HepG2 (cell line): Measurements from ENCODE around the gene FFAR2. TPM values are rescaled to one million over a fixed set of nuclear protein-coding genes. Genes with fewer than 3 reads are reported as not detected.

Source experiments
- ATAC-seq: fragments of 200-7000 bp; cut with Tn5 transposase; 3 replicates; pipeline ENCODE4 v1.9.1; 2020; ENCODE audit warnings: mild to moderate bottlenecking, moderate library complexity
- BruUV-seq: library from RNA; stranded (reverse); fragments of 400-500 nt; replicated peaks from 2 replicates; lab custom pipeline; 2021; lab: Mats Ljungman, UMichigan
- CTCF ChIA-PET: fragments of 300-600 bp; formaldehyde crosslinking; extraction: SDS; loops from one replicate; lab custom pipeline; 2021; ENCODE audit warnings: low total read pairs, inconsistent platforms, low intra/inter-chr PET ratio; lab: Yijun Ruan, JAX
- POLR2A ChIA-PET: fragments of 350-600 bp; sonication (Branson Sonifier 250); formaldehyde crosslinking; loops from one replicate; lab custom pipeline; 2020; ENCODE audit warnings: antibody characterized with exemption, inconsistent platforms; lab: Yijun Ruan, JAX
- DNase-seq: peaks from one replicate; pipeline ENCODE4 v3.0.0-alpha.2; 2015; ENCODE audit warnings: low spot score
- FAIRE-seq: peaks from 3 replicates; lab custom pipeline; 2011; peaks lifted over from hg19 to GRCh38; lab: Jason Lieb, UNC
- H2AFZ ChIP-seq: one replicate; pipeline ENCODE4 v1.6.1; 2011; ENCODE audit warnings: low read length, inconsistent platforms
- H3K27ac ChIP-seq: fragments of 300-600 bp; 3 replicates; pipeline ENCODE4 v1.8.0; 2011; ENCODE audit warnings: mixed run types, mild to moderate bottlenecking, mixed read lengths, low read length, inconsistent platforms; ENCODE audit not compliant: insufficient read depth; ENCODE audit errors: extremely low read length
- H3K27me3 ChIP-seq, 2 experiments: fragments of 200-600 bp in 1 of 2; 2 replicates in 1 of 2; 3 replicates in 1 of 2; pipeline versions ENCODE4 v1.6.0 to v1.8.0; 2011; ENCODE audit warnings: low read length in 2 of 2, mild to moderate bottlenecking in 2 of 2, moderate library complexity in 2 of 2, inconsistent platforms in 1 of 2; ENCODE audit not compliant: insufficient read depth in 2 of 2, control insufficient read depth in 1 of 2
- H3K36me3 ChIP-seq, 2 experiments: fragments of 200-600 bp in 1 of 2; replicated peaks in 1 of 2; 2 replicates in 1 of 2; 3 replicates in 1 of 2; pipeline versions ENCODE4 v1.5.1 to v1.8.0; 2011; ENCODE audit warnings: low read length in 2 of 2, inconsistent platforms in 1 of 2; ENCODE audit not compliant: insufficient read depth in 2 of 2, control insufficient read depth in 1 of 2
- H3K4me1 ChIP-seq: 2 replicates; pipeline ENCODE4 v1.5.1; 2012; ENCODE audit warnings: low read length, inconsistent platforms; ENCODE audit not compliant: insufficient read depth
- H3K4me2 ChIP-seq: 2 replicates; pipeline ENCODE4 v1.6.0; 2011; ENCODE audit warnings: low read depth, low read length, inconsistent platforms
- H3K4me3 ChIP-seq, 3 experiments: fragments of 200-600 bp in 1 of 3; sonication (generic), shearing (Covaris generic) in 1 of 3; replicated peaks in 1 of 3; 2 replicates each; pipeline ENCODE4 v1.5.1; 2011 to 2016; ENCODE audit warnings: low read length in 3 of 3, inconsistent platforms in 2 of 3, low read depth in 2 of 3, mild to moderate bottlenecking in 2 of 3, control low read depth in 1 of 3, mixed read lengths in 1 of 3; ENCODE audit not compliant: insufficient read depth in 1 of 3
- H3K79me2 ChIP-seq: one replicate; pipeline ENCODE4 v1.6.1; 2011; ENCODE audit warnings: low read length, inconsistent platforms; ENCODE audit not compliant: insufficient read depth
- H3K9ac ChIP-seq: 2 replicates; pipeline ENCODE4 v1.6.0; 2011; ENCODE audit warnings: mild to moderate bottlenecking, low read depth, low read length, inconsistent platforms; ENCODE audit not compliant: insufficient read depth
- H3K9me3 ChIP-seq: 2 replicates; pipeline ENCODE4 v1.5.1; 2012; ENCODE audit warnings: mild to moderate bottlenecking, low read length
- H4K20me1 ChIP-seq: 2 replicates; pipeline ENCODE4 v1.6.0; 2011; ENCODE audit warnings: inconsistent platforms, mild to moderate bottlenecking, low read length, moderate library complexity; ENCODE audit not compliant: insufficient read depth
- CAMTA2 ChIP-seq: sonication (generic); formaldehyde crosslinking; IDR thresholded peaks from 2 replicates; pipeline ENCODE4 v1.4.0; 2020; ENCODE audit warnings: mild to moderate bottlenecking, missing genetic modification reagents, borderline replicate concordance
- MIER3 ChIP-seq: IDR thresholded peaks from 2 replicates; pipeline ENCODE4 v1.6.1; 2016; ENCODE audit warnings: missing compliant biosample characterization, borderline replicate concordance
- PRPF4 ChIP-seq: fragments of 200-400 bp; formaldehyde crosslinking; IDR thresholded peaks from 2 replicates; pipeline ENCODE4 v1.6.1; 2016; ENCODE audit warnings: low read length, low read depth; ENCODE audit not compliant: poor library complexity, severe bottlenecking
- SIX1 ChIP-seq: sonication (generic); formaldehyde crosslinking; IDR thresholded peaks from 2 replicates; pipeline ENCODE4 v1.4.0; 2020; ENCODE audit warnings: missing genetic modification reagents, borderline replicate concordance
- SMARCE1 ChIP-seq: fragments of 450-650 bp; IDR thresholded peaks from 2 replicates; pipeline ENCODE4 v1.6.1; 2017; ENCODE audit warnings: borderline replicate concordance
- ZKSCAN1 ChIP-seq: fragments of 150-350 bp; IDR thresholded peaks from 2 replicates; pipeline ENCODE4 v1.6.1; 2014; ENCODE audit warnings: low read length
- ZNF207 ChIP-seq: fragments of 450-650 bp; IDR thresholded peaks from 2 replicates; pipeline ENCODE4 v1.6.1; 2016; ENCODE audit warnings: antibody characterized with exemption, borderline replicate concordance
- ZNF350 ChIP-seq: sonication (generic); formaldehyde crosslinking; IDR thresholded peaks from 2 replicates; pipeline ENCODE4 v1.4.0; 2020; ENCODE audit warnings: mild to moderate bottlenecking, low read depth, missing genetic modification reagents, borderline replicate concordance
- WGBS: methylation state at CpG from one replicate; pipeline ENCODE4 v1.1.6; 2017; ENCODE audit warnings: low lambda C conversion rate; 5-methylcytosine and 5-hydroxymethylcytosine counted together
- in situ Hi-C: cut with HindIII; loops from 2 replicates; pipeline ENCODE4 v1.10.0; 2017; ENCODE audit warnings: low pct_unique_long_range_greater_than_20kb; ENCODE audit not compliant: extremely low pct_ligation_motif_present
- intact Hi-C: fragments of 100-400 bp; cut with micrococcal nuclease; formaldehyde crosslinking; loops from one replicate; pipeline ENCODE4 v1.10.0; 2022; ENCODE audit not compliant: unreplicated experiment
- polyA plus RNA-seq, 8 experiments: library from polyadenylated mRNA; depleted of rRNA in 3 of 8; stranded (reverse) in 7 of 8; unstranded in 1 of 8; fragments of >200 nt; fragmentation: Illumina TruSeq in 4 of 8; extraction: Trizol in 4 of 8; gene quantifications; 2 replicates each; pipeline versions ENCODE4 v1.2.1 to v1.2.3, GENCODE V29; 2011 to 2016; ENCODE audit warnings: low read depth in 4 of 8, missing spikeins in 1 of 8, mixed read lengths in 1 of 8; ENCODE audit not compliant: insufficient read depth in 1 of 8
- total RNA-seq, 5 experiments: library from RNA; depleted of rRNA; stranded (reverse); fragments of >200 nt; fragmentation: Illumina TruSeq; extraction: Trizol; gene quantifications; 2 replicates each; pipeline ENCODE4 v1.2.3, GENCODE V29; 2016; ENCODE audit warnings: low read depth in 1 of 5
- TF ChIP-seq, protein P1 (sequence below): sonication (generic); formaldehyde crosslinking; IDR thresholded peaks from 2 replicates; pipeline ENCODE4 v1.4.0; 2020; ENCODE audit warnings: missing genetic modification reagents
- TF ChIP-seq, protein P2 (sequence below): sonication (generic); formaldehyde crosslinking; IDR thresholded peaks from 2 replicates; pipeline ENCODE4 v1.4.0; 2020; ENCODE audit warnings: missing genetic modification reagents
- TF ChIP-seq, protein P3 (sequence below): IDR thresholded peaks from 2 replicates; pipeline ENCODE4 v1.6.1; 2016; ENCODE audit warnings: control low read depth

Gene FFAR2
- total and polyA plus RNA-seq, 2 of the 13 experiments (the other 11 are each of a cell fraction or from before 2014, with no cell fraction given) = 0.12 TPM; not detected in 1

DNA sequence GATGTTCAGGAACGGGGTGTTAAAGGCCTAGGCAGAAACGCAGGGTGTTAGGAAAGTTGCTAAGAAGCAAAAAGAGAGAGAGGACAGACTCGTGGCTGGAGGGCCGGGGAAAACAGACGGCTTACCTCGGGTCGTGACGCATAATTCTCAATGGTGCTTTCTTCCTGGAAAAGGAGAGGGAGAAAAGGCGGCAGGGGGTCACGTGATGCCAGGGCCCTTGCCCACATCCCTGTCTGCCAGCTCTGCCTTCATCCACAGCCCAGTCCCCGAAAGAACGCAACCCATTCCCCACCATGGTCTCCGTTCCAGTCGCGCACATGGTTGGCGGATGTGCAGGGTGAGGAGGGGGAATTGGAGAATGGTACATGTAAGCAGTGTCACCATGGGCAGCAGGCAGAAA is 40.6 kb downstream of the FFAR2 start:
- H3K4me3 ChIP-seq = no peak overlapping the region
- no peaks in the 10 kb centered on the region for H4K20me1 ChIP-seq
- ATAC-seq = no peak
- ChIA-PET CTCF (no interaction called here), POLR2A (no interaction called here)
- no peaks in the 10 kb centered on the region for H3K27me3 ChIP-seq
- 88% methylated on average over 16 of the region's 16 CpGs for WGBS
- BruUV-seq = no TSS peak
- H3K79me2 ChIP-seq = no peaks in the 10 kb centered on the region
- no peak overlapping the region for H3K9ac ChIP-seq
- no peak overlapping the region for H3K27ac ChIP-seq
- no peak for DNase-seq
- H3K36me3 ChIP-seq = no peaks in the 10 kb centered on the region
- no peak for TF ChIP-seq ZKSCAN1
- TF ChIP-seq SMARCE1 = no peak
- TF ChIP-seq ZNF350 (CRISPR knock-in tag) = no peak
- no peak for TF ChIP-seq SIX1 (CRISPR knock-in tag)
- no peak for TF ChIP-seq PRPF4
- no peak for TF ChIP-seq CAMTA2 (CRISPR knock-in tag)
- TF ChIP-seq, protein P1, sequence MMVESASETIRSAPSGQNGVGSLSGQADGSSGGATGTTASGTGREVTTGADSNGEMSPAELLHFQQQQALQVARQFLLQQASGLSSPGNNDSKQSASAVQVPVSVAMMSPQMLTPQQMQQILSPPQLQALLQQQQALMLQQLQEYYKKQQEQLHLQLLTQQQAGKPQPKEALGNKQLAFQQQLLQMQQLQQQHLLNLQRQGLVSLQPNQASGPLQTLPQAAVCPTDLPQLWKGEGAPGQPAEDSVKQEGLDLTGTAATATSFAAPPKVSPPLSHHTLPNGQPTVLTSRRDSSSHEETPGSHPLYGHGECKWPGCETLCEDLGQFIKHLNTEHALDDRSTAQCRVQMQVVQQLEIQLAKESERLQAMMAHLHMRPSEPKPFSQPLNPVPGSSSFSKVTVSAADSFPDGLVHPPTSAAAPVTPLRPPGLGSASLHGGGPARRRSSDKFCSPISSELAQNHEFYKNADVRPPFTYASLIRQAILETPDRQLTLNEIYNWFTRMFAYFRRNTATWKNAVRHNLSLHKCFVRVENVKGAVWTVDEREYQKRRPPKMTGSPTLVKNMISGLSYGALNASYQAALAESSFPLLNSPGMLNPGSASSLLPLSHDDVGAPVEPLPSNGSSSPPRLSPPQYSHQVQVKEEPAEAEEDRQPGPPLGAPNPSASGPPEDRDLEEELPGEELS = no peak
- TF ChIP-seq MIER3 = no peak
- TF ChIP-seq ZNF207 = no peak
- TF ChIP-seq, protein P2, sequence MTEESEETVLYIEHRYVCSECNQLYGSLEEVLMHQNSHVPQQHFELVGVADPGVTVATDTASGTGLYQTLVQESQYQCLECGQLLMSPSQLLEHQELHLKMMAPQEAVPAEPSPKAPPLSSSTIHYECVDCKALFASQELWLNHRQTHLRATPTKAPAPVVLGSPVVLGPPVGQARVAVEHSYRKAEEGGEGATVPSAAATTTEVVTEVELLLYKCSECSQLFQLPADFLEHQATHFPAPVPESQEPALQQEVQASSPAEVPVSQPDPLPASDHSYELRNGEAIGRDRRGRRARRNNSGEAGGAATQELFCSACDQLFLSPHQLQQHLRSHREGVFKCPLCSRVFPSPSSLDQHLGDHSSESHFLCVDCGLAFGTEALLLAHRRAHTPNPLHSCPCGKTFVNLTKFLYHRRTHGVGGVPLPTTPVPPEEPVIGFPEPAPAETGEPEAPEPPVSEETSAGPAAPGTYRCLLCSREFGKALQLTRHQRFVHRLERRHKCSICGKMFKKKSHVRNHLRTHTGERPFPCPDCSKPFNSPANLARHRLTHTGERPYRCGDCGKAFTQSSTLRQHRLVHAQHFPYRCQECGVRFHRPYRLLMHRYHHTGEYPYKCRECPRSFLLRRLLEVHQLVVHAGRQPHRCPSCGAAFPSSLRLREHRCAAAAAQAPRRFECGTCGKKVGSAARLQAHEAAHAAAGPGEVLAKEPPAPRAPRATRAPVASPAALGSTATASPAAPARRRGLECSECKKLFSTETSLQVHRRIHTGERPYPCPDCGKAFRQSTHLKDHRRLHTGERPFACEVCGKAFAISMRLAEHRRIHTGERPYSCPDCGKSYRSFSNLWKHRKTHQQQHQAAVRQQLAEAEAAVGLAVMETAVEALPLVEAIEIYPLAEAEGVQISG = no peak
- TF ChIP-seq, protein P3, sequence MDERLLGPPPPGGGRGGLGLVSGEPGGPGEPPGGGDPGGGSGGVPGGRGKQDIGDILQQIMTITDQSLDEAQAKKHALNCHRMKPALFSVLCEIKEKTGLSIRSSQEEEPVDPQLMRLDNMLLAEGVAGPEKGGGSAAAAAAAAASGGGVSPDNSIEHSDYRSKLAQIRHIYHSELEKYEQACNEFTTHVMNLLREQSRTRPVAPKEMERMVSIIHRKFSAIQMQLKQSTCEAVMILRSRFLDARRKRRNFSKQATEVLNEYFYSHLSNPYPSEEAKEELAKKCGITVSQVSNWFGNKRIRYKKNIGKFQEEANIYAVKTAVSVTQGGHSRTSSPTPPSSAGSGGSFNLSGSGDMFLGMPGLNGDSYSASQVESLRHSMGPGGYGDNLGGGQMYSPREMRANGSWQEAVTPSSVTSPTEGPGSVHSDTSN = no peak
- in situ Hi-C loops = no loop called here
- intact Hi-C loops = no loop called here
- no peak overlapping the region for H3K4me2 ChIP-seq
- no peak overlapping the region for H2AFZ ChIP-seq
- no peak for FAIRE-seq
- H3K9me3 ChIP-seq = no peaks in the 10 kb centered on the region
- H3K4me1 ChIP-seq = peaks cover 40% of the 10 kb centered on the region
